Measurements from ENCODE around the gene CDR2L.

CDR2L gene

DNA sequence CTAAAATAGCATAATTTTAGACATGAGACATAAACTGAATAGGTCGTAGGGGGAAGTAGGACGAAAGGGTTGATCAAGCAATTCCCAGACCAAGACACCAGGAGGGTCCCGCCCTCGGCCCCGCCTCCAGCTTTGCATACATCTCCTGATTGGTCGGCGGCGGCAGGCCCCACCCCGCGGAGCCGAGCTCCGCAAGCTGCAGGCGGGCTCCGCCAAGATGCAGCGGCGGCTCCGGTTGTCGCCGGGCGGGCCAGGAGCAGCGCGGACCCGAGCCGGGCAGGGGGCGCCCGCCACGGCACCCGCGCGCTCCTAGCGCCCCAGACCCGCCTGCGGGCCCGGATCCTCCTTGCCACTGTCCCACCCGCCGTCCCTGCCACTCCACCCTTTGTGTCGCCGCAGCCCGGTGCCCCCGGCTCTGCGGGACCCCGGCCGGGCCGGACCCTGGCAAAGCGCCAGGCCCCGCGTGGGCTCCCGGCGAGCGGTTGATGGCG lies at the start of gene CDR2L:
Gene CDR2L (plus strand): TSS at position 215 of the 491 bp plus-strand sequence. CDS start 412 bp downstream, outside the sequence.
- no peak for TF ChIP-seq ZNF274 (IDR thresholded peaks at IDR 0.05; ENCODE audit: low read depth, low read length)
- H3K4me3 ChIP-seq (ENCODE audit: low read length): peak within 1 kb of the TSS; percentile 57

DNA sequence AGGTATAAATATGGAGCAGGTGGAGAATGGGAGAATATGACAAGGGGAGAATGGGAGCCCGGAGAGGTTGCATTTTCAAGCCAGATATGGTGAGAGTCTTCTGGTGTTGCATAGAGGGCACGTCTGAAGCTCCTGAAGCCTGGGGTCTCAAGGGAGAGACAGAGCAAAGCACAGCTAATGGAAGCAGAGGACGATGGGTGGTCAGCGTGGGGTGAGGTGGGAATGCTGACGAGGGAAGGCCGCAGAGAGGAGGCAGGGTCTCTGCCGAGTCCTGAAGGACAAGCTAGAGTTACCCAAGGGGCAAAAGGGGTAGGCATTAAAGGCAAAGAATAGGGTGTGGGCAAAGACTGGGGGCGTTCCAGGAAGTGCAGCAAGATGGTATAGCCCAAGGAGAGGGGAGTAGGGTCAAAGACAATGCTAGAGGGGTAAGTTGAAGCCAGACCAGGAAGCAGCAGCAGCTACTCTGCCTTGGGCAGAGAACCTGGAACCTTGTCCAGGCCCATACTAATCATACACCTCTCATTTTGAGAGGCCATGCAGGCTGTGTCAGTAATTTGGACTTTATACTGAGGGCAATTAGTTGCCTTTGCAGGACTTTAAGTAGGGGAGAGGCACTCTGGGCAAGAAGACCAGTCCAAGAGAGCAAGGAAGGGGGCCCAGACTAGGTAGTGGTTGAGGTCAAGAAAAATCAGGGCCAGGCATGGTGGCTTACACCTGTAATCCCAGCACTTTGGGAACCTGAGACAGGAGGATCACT lies 49.1 kb upstream of the CDR2L start:
- no peak overlapping the region for H3K4me3 ChIP-seq (ENCODE audit: low read length)
- TF ChIP-seq ZNF274 (IDR thresholded peaks at IDR 0.05; ENCODE audit: low read depth, low read length): no peak

DNA sequence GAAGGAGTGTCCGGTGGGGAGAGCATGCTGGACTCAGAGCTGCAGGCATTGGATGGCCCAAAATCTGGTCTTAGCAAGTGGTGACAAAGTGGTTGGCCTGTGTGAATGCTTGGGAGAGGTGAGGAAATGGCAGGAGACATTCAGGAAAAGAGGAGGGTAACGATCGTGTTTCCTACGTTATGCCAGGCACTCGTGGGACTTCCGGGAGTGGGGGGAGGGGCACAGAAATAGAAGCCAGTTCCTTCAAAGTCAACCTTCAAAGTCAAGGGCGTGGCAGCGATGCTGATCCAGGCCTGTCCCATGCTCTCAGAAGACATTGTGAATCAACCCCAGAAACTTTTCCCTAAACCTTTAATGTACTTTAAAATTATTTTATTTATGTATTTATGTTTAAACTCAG lies 47.9 kb upstream of the CDR2L start:
- no peak overlapping the region for H3K4me3 ChIP-seq (ENCODE audit: low read length)
- no peak for TF ChIP-seq ZNF274 (IDR thresholded peaks at IDR 0.05; ENCODE audit: low read depth, low read length)

DNA sequence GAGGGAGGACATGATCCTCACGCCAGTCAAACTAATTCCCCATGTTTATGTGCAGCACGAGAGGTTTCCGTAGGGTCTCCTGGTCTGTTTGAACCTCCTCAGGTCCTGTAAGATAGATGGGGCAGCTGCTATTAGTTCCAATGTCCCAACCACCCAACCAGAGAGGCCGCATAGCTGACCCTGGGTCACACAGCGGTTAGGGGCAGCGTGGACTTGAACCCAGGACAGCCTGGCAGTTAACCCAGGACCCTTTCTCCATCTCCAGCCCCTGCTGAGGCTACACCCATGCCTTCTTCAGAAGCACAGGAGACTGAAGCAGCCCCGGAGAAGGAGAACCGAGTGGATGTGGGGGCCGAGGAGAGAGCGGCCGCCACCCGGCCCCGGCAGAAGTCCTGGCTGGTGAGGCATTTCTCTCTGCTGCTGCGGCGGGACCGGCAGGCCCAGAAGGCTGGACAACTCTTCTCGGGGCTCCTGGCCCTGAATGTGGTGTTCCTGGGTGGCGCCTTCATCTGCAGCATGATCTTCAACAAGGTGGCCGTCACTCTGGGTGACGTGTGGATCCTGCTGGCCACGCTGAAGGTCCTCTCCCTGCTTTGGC lies 46.2 kb upstream of the CDR2L start:
- H3K4me3 ChIP-seq (ENCODE audit: low read length): no peak overlapping the region
- TF ChIP-seq ZNF274 (IDR thresholded peaks at IDR 0.05; ENCODE audit: low read depth, low read length): no peak

DNA sequence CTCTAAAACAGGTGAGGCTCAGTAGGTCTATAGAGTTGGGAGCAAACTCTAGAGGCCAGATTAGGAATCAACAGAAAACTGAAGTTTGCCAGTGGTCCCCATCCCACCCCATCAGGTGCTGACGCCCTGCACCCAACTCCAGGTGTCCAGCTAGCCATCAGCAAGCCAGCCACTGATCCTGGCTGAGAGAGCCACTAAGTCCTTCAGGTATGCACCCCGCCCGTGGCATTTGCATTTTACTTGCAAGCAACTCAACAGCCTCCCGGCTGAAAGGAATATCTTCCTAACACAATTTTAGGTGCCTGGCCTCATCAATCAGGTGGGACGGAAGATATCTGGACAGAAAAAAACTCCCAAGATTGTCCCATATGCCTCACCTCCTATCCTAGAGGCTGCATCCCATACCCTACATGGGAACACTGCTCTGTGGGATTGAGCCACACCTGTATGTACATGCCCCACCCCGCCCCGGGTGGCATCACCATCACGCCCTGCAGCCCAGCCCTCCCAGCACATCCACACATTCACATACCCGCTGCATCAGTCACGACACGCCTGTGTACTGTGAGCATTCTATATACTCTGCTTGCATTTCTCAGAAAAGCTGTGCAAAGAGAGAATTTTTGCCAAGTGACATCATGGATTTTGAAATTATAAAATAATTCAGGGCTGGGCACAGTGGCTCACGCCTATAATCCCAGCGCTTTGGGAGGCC lies 43.5 kb upstream of the CDR2L start:
- H3K4me3 ChIP-seq (ENCODE audit: low read length): no peak overlapping the region

DNA sequence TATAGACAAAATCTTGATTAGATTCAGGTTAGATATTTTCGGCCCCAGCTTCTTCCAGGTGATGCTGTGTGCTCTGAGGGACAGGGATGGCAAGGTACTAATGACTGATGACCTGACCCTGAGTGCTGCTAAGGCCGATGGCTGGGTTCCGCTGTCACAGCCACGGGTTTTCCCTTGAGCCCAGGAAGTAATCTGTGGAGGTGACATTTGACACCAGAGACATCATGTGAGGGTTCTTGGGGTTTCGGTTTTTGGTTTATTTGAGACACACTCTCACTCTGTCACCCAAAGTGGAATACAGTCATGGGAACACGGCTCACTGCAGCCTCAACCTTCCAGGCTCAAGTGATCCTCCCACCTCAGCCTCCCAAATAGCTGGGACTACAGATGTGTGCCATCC lies 41.9 kb upstream of the CDR2L start:
- TF ChIP-seq ZNF274 (IDR thresholded peaks at IDR 0.05; ENCODE audit: low read depth, low read length): no peak
- H3K4me3 ChIP-seq (ENCODE audit: low read length): no peak overlapping the region

More for the DNA sequence above, 43.5 kb upstream of the CDR2L start:
- no peak for TF ChIP-seq ZNF274 (IDR thresholded peaks at IDR 0.05; ENCODE audit: low read depth, low read length)

DNA sequence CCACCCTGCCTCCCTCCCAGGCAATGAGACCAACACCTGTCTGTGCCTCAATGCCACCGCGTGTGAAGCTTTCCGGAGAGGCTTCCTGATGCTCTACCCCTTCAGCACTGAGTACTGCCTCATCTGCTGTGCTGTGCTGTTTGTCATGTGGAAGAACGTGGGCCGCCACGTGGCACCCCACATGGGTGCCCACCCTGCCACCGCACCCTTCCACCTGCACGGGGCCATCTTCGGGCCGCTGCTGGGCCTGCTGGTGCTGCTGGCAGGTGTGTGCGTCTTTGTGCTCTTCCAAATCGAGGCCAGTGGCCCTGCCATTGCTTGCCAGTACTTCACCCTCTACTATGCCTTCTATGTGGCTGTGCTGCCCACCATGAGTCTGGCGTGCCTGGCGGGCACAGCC lies 40.8 kb upstream of the CDR2L start:
- no peak overlapping the region for H3K4me3 ChIP-seq (ENCODE audit: low read length)
- TF ChIP-seq ZNF274 (IDR thresholded peaks at IDR 0.05; ENCODE audit: low read depth, low read length): no peak

DNA sequence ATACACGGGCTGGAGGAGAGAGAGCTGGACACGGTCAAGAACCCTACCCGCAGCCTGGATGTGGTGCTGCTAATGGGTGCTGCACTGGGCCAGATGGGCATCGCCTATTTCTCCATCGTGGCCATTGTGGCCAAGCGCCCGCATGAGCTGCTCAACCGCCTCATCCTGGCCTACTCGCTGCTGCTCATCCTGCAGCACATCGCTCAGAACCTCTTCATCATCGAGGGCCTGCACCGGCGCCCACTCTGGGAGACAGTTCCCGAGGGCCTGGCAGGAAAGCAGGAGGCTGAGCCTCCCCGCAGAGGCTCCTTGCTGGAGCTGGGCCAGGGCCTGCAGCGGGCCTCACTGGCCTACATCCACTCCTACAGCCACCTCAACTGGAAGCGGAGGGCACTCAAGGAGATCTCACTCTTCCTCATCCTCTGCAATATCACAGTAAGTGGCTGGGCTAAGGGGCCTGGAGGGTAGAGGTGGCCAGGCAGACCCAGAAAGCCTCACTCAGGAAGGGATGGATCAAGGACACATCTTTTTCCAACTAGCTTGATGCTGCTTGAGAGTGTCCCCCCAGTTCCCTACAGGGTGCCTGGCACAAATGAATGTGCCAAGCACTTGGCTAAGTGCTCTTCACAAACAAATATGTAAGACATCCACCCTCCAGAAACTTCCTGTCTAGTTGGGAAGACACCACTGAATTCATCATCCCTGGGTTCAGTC lies 40.2 kb upstream of the CDR2L start:
- TF ChIP-seq ZNF274 (IDR thresholded peaks at IDR 0.05; ENCODE audit: low read depth, low read length): no peak
- H3K4me3 ChIP-seq (ENCODE audit: low read length): no peak overlapping the region

DNA sequence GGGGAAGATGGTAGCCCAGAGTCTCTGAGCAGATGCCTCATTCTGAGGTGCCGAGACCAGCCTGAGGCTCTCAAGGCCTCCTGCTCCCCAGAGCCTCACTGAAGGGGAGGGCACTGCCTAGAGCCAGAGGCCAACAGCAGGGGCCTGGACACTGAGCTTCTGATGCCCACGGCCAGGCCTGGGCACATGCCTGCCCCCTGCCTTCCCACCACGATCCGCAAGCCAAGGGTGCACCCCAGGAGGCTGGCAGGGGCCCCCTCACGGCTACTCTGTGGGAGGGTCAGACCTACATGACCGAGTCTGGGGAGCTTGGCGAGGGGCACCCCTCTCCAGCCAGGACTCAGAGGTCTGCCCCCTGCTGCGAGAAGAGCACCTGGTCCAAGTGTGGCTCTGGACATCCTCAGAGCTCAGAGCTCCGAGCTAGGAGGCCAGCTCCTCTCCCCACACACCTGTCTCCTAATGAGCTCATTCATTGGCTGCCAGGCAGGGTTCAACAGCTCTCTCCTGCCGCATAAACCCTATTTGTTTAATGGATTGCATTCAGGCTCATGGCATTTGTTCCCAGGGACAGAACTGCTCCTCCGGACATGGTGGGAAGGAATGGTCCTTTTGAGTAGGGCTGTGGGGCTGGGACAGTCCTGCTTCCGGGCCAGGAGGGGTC lies 37.8 kb upstream of the CDR2L start:
- no peak overlapping the region for H3K4me3 ChIP-seq (ENCODE audit: low read length)
- no peak for TF ChIP-seq ZNF274 (IDR thresholded peaks at IDR 0.05; ENCODE audit: low read depth, low read length)

DNA sequence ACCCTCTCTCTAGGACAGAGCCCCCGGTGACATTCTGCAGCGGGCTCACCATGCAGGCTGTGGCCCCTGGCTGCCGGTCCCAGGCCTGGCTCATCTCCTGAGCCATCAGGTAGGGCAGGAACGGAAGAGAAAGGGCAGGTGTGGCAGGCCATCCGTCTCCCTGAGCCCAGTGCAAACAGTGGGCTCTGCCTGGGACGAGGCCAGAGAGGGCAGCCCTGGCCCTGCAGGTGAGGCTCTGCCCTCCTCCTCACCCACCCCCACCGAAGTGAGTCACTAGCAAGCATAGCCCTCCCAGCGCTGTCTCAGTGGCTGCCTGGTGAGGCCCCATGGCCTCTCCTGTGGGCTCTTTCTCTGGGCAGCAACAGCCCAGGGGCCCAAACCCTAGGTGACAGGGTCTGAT lies 37.2 kb upstream of the CDR2L start:
- no peak for TF ChIP-seq ZNF274 (IDR thresholded peaks at IDR 0.05; ENCODE audit: low read depth, low read length)
- no peak overlapping the region for H3K4me3 ChIP-seq (ENCODE audit: low read length)

DNA sequence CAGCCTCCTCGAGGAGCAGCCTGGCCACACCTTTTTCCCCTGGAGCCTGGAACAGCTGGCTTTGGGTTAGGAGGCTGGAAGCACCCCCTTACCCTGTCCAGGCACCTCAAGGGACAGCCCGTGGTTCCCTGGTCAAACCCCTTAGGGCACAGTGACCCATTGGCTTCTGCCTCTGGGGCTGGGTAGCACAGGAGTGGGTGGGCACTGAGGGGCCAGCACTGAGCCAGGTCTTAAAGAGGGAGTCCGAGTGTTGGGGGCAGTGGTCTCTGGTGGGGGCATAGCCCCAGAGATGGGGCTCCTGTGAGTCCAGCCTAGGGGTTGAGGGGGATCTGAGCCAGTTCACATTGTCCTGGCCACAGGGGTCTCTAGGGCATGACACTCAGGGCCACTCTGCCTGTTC lies 36.4 kb upstream of the CDR2L start:
- H3K4me3 ChIP-seq (ENCODE audit: low read length): no peak overlapping the region
- TF ChIP-seq ZNF274 (IDR thresholded peaks at IDR 0.05; ENCODE audit: low read depth, low read length): no peak

DNA sequence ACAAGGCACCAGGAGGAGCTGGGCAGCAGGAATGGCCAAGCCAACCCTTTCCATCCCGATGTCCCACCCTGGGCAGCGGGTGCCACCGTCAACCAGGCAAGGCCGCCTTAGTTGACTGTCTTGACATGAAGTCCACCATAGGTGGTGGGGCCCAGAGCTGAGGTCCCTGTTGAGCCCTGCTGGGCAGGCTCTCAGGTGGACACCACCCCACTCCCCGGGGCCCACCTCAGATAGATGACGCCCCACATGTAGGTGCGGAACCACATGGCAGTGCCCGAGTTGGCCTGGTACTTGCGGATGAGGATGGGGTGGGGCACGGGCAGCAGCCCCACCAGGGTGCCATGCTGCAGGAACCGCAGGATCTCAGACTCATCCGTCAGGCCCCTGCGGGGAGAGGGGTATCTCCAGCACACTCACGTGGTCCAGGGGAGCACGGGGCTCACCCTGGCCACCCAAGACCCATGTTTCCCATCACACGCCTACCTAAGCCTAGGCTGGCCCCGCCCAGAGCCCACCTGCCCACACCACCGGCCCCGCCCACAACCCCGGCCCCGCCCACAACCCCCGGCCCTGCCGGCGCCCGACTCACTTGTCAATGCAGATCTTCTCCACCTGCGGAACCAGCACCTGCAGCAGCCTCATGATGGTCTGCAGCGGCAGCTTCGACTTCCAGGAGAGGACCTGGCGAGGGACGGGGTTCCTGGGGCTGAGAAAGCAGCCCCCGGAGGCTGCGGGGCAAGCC lies 35.6 kb upstream of the CDR2L start:
- H3K4me3 ChIP-seq (ENCODE audit: low read length): no peak overlapping the region
- TF ChIP-seq ZNF274 (IDR thresholded peaks at IDR 0.05; ENCODE audit: low read depth, low read length): no peak

Measured in GM08714 (cell line).